Kasumi-1 (cell line): Measurements from ENCODE around the gene LIN7A.

Source experiments
- DNase-seq, 2 experiments: peaks; one replicate each; lab custom pipeline; 2025; lab: John Stamatoyannopoulos, UW

Gene LIN7A

GRCh38 chr12:80937391-80938238 lies at the start of gene LIN7A:
Gene LIN7A, minus strand, starts transcription at chr12:80937934. Its CDS starts 212 bp downstream, at chr12:80937722.
- peak in 1 of 2 experiments; percentile 16 for DNase-seq

GRCh38 chr12:80986224-80986623 lies 48.5 kb upstream of the LIN7A start:
- no peak for DNase-seq

GRCh38 chr12:80979816-80980215 lies 42.1 kb upstream of the LIN7A start:
- no peak for DNase-seq

- no peak for DNase-seq
These were observed 41.5 kb upstream of the LIN7A start for GRCh38 chr12:80979251-80979650.

- no peak for DNase-seq
These were observed 39.6 kb upstream of the LIN7A start for GRCh38 chr12:80977346-80977745.

GRCh38 chr12:80968326-80968725 lies 30.6 kb upstream of the LIN7A start:
- DNase-seq: no peak

- DNase-seq: no peak
These were observed 29.8 kb upstream of the LIN7A start for GRCh38 chr12:80967565-80967964.

GRCh38 chr12:80966001-80966400 lies 28.3 kb upstream of the LIN7A start:
- no peak for DNase-seq

- no peak for DNase-seq
These were observed 20.4 kb upstream of the LIN7A start for GRCh38 chr12:80958162-80958561.

- no peak for DNase-seq
These were observed 17.3 kb upstream of the LIN7A start for GRCh38 chr12:80954857-80955520.

- DNase-seq: no peak
These were observed 14.7 kb upstream of the LIN7A start for GRCh38 chr12:80952443-80952842.

GRCh38 chr12:80946591-80946990 lies 8.9 kb upstream of the LIN7A start:
- peak; percentile 9 to 31 for DNase-seq

- no peak for DNase-seq
These were observed 5.6 kb upstream of the LIN7A start for GRCh38 chr12:80943338-80943737.

GRCh38 chr12:80941916-80942315 lies 4.2 kb upstream of the LIN7A start:
- no peak for DNase-seq

- peak; percentile 59 to 70 for DNase-seq
These were observed 1.7 kb upstream of the LIN7A start for GRCh38 chr12:80939231-80939950.

- DNase-seq: no peak
These were observed 663 bp upstream of the LIN7A start for GRCh38 chr12:80938397-80938796.

GRCh38 chr12:80936642-80937390 lies 918 bp downstream of the LIN7A start:
- peak in 1 of 2 experiments; percentile 36 for DNase-seq

- no peak for DNase-seq
These were observed 1.4 kb downstream of the LIN7A start for GRCh38 chr12:80936353-80936641.

- no peak for DNase-seq
These were observed 2.6 kb downstream of the LIN7A start for GRCh38 chr12:80935111-80935510.

- DNase-seq: no peak
These were observed 11.8 kb downstream of the LIN7A start for GRCh38 chr12:80925983-80926382.

- DNase-seq: no peak
These were observed 12.5 kb downstream of the LIN7A start for GRCh38 chr12:80925237-80925636.

- no peak for DNase-seq
These were observed 13.3 kb downstream of the LIN7A start for GRCh38 chr12:80924437-80924836.
